DND-41 (cell line): Measurements from ENCODE around the gene CDC20.

ENCODE experiments used
- ATAC-seq: fragments of 200-7000 bp; cut with Tn5 transposase; 3 replicates; pipeline ENCODE4 v1.9.1; 2021; ENCODE audit warnings: low read depth; ENCODE audit not compliant: insufficient read depth
- DNase-seq: peaks from one replicate; pipeline ENCODE4 v3.0.0-alpha.2; 2020
- H2AFZ ChIP-seq: 2 replicates; pipeline ENCODE4 v1.6.0; 2012; ENCODE audit warnings: low read depth, low read length
- H3K27ac ChIP-seq: 2 replicates; pipeline ENCODE4 v1.5.1; 2012; ENCODE audit warnings: low read length, inconsistent platforms
- H3K27me3 ChIP-seq: fragments of 200-600 bp; sonication (generic); 2 replicates; pipeline ENCODE4 v1.6.0; 2012; ENCODE audit warnings: low read length, mild to moderate bottlenecking, inconsistent platforms; ENCODE audit not compliant: insufficient read depth, poor library complexity
- H3K36me3 ChIP-seq: 2 replicates; pipeline ENCODE4 v1.5.1; 2012; ENCODE audit warnings: low read length, inconsistent platforms; ENCODE audit not compliant: insufficient read depth
- H3K4me1 ChIP-seq: 2 replicates; pipeline ENCODE4 v1.5.1; 2012; ENCODE audit warnings: mild to moderate bottlenecking, low read length; ENCODE audit not compliant: insufficient read depth
- H3K4me2 ChIP-seq: 2 replicates; pipeline ENCODE4 v1.6.0; 2012; ENCODE audit warnings: mild to moderate bottlenecking, moderate library complexity, low read length, inconsistent platforms; ENCODE audit not compliant: insufficient read depth
- H3K4me3 ChIP-seq, 2 experiments: fragments of 200-600 bp in 1 of 2; shearing (Covaris generic) in 1 of 2; 2 replicates each; pipeline ENCODE4 v1.5.1; 2012 to 2016; ENCODE audit warnings: inconsistent platforms in 2 of 2, low read length in 2 of 2, mild to moderate bottlenecking in 2 of 2, low read depth in 1 of 2, moderate library complexity in 1 of 2
- H3K79me2 ChIP-seq: 2 replicates; pipeline ENCODE4 v1.6.0; 2012; ENCODE audit warnings: low read length, inconsistent platforms; ENCODE audit not compliant: insufficient read depth
- H3K9ac ChIP-seq: 2 replicates; pipeline ENCODE4 v1.6.0; 2012; ENCODE audit warnings: low read depth, mild to moderate bottlenecking, inconsistent platforms, low read length, moderate library complexity
- H3K9me3 ChIP-seq: 2 replicates; pipeline ENCODE4 v1.5.1; 2012; ENCODE audit warnings: low read length, moderate library complexity, mild to moderate bottlenecking, inconsistent platforms; ENCODE audit not compliant: insufficient read depth, severe bottlenecking
- H4K20me1 ChIP-seq: 2 replicates; pipeline ENCODE4 v1.6.0; 2012; ENCODE audit warnings: low read length; ENCODE audit not compliant: insufficient read depth
- CTCF ChIP-seq: IDR thresholded peaks from 2 replicates; pipeline ENCODE4 v1.5.1; 2012; ENCODE audit warnings: borderline replicate concordance, low read length, moderate library complexity, mild to moderate bottlenecking; ENCODE audit not compliant: poor library complexity, severe bottlenecking; ENCODE audit errors: extremely low read depth
- EZH2 ChIP-seq: IDR thresholded peaks from 3 replicates; pipeline ENCODE4 v1.6.1; 2012; ENCODE audit warnings: borderline replicate concordance, low read depth, mild to moderate bottlenecking, moderate library complexity, low read length, inconsistent platforms; ENCODE audit not compliant: severe bottlenecking

CDC20 gene

GRCh38 chr1:43324810-43325209 is 34.0 kb upstream of the CDC20 start:
- Histone ChIP-seq H3K4me1 (no peaks in the 10 kb centered on the region), H4K20me1 (no peaks in the 10 kb centered on the region), H3K9me3 (peaks cover 14% of the 10 kb centered on the region), H2AFZ (no peak overlapping the region), H3K36me3 (no peaks in the 10 kb centered on the region), H3K27ac (no peak overlapping the region), H3K79me2 (no peaks in the 10 kb centered on the region), H3K4me2 (no peak overlapping the region), H3K9ac (no peak overlapping the region), H3K4me3 (no peak overlapping the region), H3K27me3 (no peaks in the 10 kb centered on the region)
- TF ChIP-seq CTCF, result no peak
- no peak for TF ChIP-seq EZH2
- no peak for DNase-seq
- no peak for ATAC-seq

- H2AFZ ChIP-seq, result no peak overlapping the region
Measured at GRCh38 chr1:43325381-43325780, 33.4 kb upstream of the CDC20 start.

GRCh38 chr1:43327549-43328292 is 31.1 kb upstream of the CDC20 start:
- no peak overlapping the region for H3K9ac ChIP-seq
- H3K79me2 ChIP-seq, result no peaks in the 10 kb centered on the region
- ATAC-seq (no peak), DNase-seq (no peak)
- H3K27me3 ChIP-seq, result no peaks in the 10 kb centered on the region
- H3K9me3 ChIP-seq, result peaks cover 14% of the 10 kb centered on the region
- no peak for TF ChIP-seq EZH2
- no peak for TF ChIP-seq CTCF
- H3K4me3 ChIP-seq, result no peak overlapping the region
- H2AFZ ChIP-seq, result no peak overlapping the region
- no peak overlapping the region for H3K4me2 ChIP-seq
- no peaks in the 10 kb centered on the region for H3K4me1 ChIP-seq
- H3K36me3 ChIP-seq, result no peaks in the 10 kb centered on the region
- no peaks in the 10 kb centered on the region for H4K20me1 ChIP-seq
- no peak overlapping the region for H3K27ac ChIP-seq

More at GRCh38 chr1:43325381-43325780, 33.4 kb upstream of the CDC20 start:
- Histone ChIP-seq H3K27me3 (no peaks in the 10 kb centered on the region), H3K9me3 (peaks cover 14% of the 10 kb centered on the region), H4K20me1 (no peaks in the 10 kb centered on the region), H3K4me3 (no peak overlapping the region), H3K9ac (no peak overlapping the region), H3K4me2 (no peak overlapping the region), H3K4me1 (no peaks in the 10 kb centered on the region), H3K36me3 (no peaks in the 10 kb centered on the region), H3K27ac (no peak overlapping the region), H3K79me2 (no peaks in the 10 kb centered on the region)
- TF ChIP-seq CTCF (no peak), EZH2 (no peak)
- ATAC-seq (no peak), DNase-seq (no peak)
